Heart right ventricle (tissue), 16 donors: ENCODE results near the gene TNFSF15. TPM values are rescaled to one million over a fixed set of nuclear protein-coding genes. Genes with fewer than 3 reads are reported as not detected.

Experiments used
- ATAC-seq, 8 donors: fragments of 200-7000 bp; cut with Tn5 transposase; one replicate each; pipeline ENCODE4 v1.9.1; 2020; ENCODE audit warnings: mild to moderate bottlenecking in 8 of 8, moderate library complexity in 8 of 8, moderate number of reproducible peaks in 1 of 8
- DNase-seq, 2 donors: peaks; one replicate each; pipeline ENCODE4 v3.0.0-alpha.2; 2020
- H3K27ac ChIP-seq, 10 donors: fragments of 200-600 bp; sonication (generic) in 2 of 10; one replicate each; pipeline versions ENCODE4 v1.5.0 to v1.8.0; 2020 to 2022; ENCODE audit warnings: mild to moderate bottlenecking in 3 of 10
- H3K27me3 ChIP-seq, 7 donors: fragments of 200-600 bp; one replicate each; pipeline ENCODE4 v1.8.0; 2021 to 2022; ENCODE audit warnings: mild to moderate bottlenecking in 2 of 7
- H3K36me3 ChIP-seq, 9 donors: fragments of 200-600 bp; sonication (generic) in 1 of 9; one replicate each; pipeline versions ENCODE4 v1.5.0 to v1.8.0; 2020 to 2022; ENCODE audit warnings: mild to moderate bottlenecking in 2 of 9
- H3K4me1 ChIP-seq, 9 donors: fragments of 200-600 bp; sonication (generic) in 1 of 9; one replicate each; pipeline versions ENCODE4 v1.5.0 to v1.8.0; 2020 to 2022; ENCODE audit warnings: mild to moderate bottlenecking in 4 of 9
- H3K4me3 ChIP-seq, 10 donors: fragments of 200-600 bp; sonication (generic) in 2 of 10; one replicate each; pipeline versions ENCODE4 v1.5.0 to v1.8.0; 2020 to 2022; ENCODE audit warnings: mild to moderate bottlenecking in 7 of 10, moderate library complexity in 2 of 10
- H3K9me3 ChIP-seq, 11 donors: fragments of 200-600 bp in 10 of 11; sonication (generic) in 2 of 11; one replicate each; pipeline versions ENCODE4 v1.5.0 to v1.8.0; 2013 to 2022; ENCODE audit warnings: mild to moderate bottlenecking in 2 of 11, control low read depth in 1 of 11, moderate library complexity in 1 of 11
- WGBS, 2 donors: extraction: QIAGEN DNeasy Blood & Tissue Kit; methylation state at CpG; one replicate each; pipeline ENCODE4 v1.1.7; 2013; ENCODE audit warnings: inconsistent platforms in 1 of 2; 5-methylcytosine and 5-hydroxymethylcytosine counted together
- intact Hi-C, 10 donors: fragments of 100-400 bp; cut with DNase I; formaldehyde crosslinking; loops; one replicate each; pipeline versions ENCODE4 v1.11.1 to v1.14.2; 2022
- polyA plus RNA-seq, 2 donors: library from polyadenylated mRNA; stranded (reverse); fragments of 200-250 nt; gene quantifications; one replicate each; pipeline ENCODE4 v1.2.3, GENCODE V29; 2013
- total RNA-seq, 10 donors: library from RNA; stranded (reverse); fragmentation: NEBNext Ultra II Directional in 3 of 10; extraction: Animal tissue kit (Norgen Biotek cat#: 25700) in 3 of 10; gene quantifications; one replicate each; pipeline versions ENCODE4 v1.2.1 to v1.2.4, GENCODE V29; 2021 to 2023
- TF ChIP-seq, protein P1 (sequence below), 9 donors: fragments of 200-600 bp; sonication (generic) in 2 of 9; IDR thresholded peaks; one replicate each; pipeline versions ENCODE4 v1.5.0 to v1.8.0; 2021 to 2022; ENCODE audit warnings: antibody characterized with exemption in 9 of 9, mild to moderate bottlenecking in 5 of 9, moderate library complexity in 1 of 9
- donor health status: Arrhythmogenic right ventricular cardiomyopathy.
- donor health status: ischemic (EF 13 %, LVEDD 7.1; RV severe dilation, severe dysfunction).
- donor health status: healthy with polysubstance abuse.
- donor health status: DM: no; HTN: yes; CAD: no.
- donor health status: DM: no; HTN: no; CAD: no.
- donor health status: ischemic (EF 25% LVEDD 6.9; RV normal size, moderate dysfunction).
- donor health status: ischemic (EF 25% LVEDD 5.7; RV mildly dilated, moderate dysfunction).
- donor health status: healthy.
- donor health status: DM: yes; HTN: yes; CAD: no.
- donor health status: Ischemic cardiomyopathy.
- donor health status: ischemic (EF 35%, LVEDD 5.7; RV mildly dilated, moderate dysfunction).
- donor health status: nonischemic (EF 11% LVEDD 7.7; RV severe dilation, severe dysfunction).
- donor health status: DM: yes; HTN: yes; CAD: no.
- donor health status: PGD.
- donor health status: ischemic (EF 29% LVEDD 5.4; RV normal size, mild dysfunction).
- donor health status: nonischemic (EF 23%, LVEDD 6.1; RV moderate dilation, normal function).

The TNFSF15 gene
- total and polyA plus RNA-seq, 12 donors = 0.01 to 0.62 (median 0.05) TPM; not detected in 5

DNA sequence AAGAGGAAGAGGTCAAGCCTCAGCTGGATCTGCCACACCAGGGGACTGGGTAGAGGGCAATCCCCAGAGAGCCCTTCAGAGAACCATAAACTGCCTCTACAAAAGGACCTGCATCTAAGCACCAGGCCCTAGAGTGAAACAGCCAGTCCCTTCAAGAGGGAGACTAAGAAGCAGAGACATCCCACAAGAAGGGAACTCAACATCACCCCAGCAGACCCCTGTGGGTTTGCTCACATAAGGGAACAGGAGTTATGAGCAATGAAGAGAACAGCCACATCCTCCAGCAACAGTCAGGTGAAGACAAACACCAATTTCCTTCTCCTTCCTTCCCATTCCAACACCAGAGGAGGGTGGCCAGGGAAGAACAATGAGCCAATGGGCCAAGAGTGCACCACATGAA is 48.9 kb downstream of the TNFSF15 start:
- TF ChIP-seq, protein P1, sequence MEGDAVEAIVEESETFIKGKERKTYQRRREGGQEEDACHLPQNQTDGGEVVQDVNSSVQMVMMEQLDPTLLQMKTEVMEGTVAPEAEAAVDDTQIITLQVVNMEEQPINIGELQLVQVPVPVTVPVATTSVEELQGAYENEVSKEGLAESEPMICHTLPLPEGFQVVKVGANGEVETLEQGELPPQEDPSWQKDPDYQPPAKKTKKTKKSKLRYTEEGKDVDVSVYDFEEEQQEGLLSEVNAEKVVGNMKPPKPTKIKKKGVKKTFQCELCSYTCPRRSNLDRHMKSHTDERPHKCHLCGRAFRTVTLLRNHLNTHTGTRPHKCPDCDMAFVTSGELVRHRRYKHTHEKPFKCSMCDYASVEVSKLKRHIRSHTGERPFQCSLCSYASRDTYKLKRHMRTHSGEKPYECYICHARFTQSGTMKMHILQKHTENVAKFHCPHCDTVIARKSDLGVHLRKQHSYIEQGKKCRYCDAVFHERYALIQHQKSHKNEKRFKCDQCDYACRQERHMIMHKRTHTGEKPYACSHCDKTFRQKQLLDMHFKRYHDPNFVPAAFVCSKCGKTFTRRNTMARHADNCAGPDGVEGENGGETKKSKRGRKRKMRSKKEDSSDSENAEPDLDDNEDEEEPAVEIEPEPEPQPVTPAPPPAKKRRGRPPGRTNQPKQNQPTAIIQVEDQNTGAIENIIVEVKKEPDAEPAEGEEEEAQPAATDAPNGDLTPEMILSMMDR (IDR thresholded peaks at IDR 0.05) = no peak
- Histone ChIP-seq H3K36me3 (no peaks in the 10 kb centered on the region), H3K27me3 (peaks cover 0 to 22% (median 2%) of the 10 kb centered on the region in 7 donors), H3K27ac (no peak overlapping the region), H3K4me1 (peaks cover 0 to 3% (median 0%) of the 10 kb centered on the region in 9 donors), H3K9me3 (peaks cover 0 to 16% (median 3%) of the 10 kb centered on the region in 11 donors), H3K4me3 (no peak overlapping the region)
- intact Hi-C loops = no loop called here
- DNase-seq (no peak), ATAC-seq (no peak)

DNA sequence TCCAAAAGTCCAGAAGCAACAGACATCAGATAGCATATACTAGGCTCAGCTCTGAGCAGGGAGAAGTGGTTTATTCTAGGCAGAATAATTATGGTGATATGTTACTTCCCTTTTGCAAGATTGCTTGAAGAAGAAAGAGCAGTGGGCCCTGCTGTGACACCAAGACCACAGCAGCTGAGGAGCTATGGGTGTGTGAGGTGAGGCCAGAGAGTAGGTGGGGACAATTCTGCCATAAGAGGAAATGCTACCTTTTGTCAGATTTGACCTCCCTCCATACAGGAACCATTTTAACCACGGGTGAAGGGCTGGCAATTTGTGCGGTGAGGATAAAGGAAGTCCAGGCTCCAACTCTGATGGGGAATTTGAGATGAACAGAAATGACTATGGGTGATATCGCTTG is 51.3 kb downstream of the TNFSF15 start:
- Histone ChIP-seq H3K27ac (no peak overlapping the region), H3K9me3 (peaks cover 0 to 16% (median 3%) of the 10 kb centered on the region in 11 donors), H3K4me1 (peaks cover 0 to 3% (median 0%) of the 10 kb centered on the region in 9 donors), H3K4me3 (no peak overlapping the region), H3K27me3 (peaks cover 0 to 22% (median 2%) of the 10 kb centered on the region in 7 donors), H3K36me3 (no peaks in the 10 kb centered on the region)
- intact Hi-C loops = no loop called here
- TF ChIP-seq, protein P1 (IDR thresholded peaks at IDR 0.05) = no peak
- ATAC-seq (no peak), DNase-seq (no peak)
- 74 to 84% methylated on average over 3 of the region's 3 CpGs for WGBS, 2 donors

DNA sequence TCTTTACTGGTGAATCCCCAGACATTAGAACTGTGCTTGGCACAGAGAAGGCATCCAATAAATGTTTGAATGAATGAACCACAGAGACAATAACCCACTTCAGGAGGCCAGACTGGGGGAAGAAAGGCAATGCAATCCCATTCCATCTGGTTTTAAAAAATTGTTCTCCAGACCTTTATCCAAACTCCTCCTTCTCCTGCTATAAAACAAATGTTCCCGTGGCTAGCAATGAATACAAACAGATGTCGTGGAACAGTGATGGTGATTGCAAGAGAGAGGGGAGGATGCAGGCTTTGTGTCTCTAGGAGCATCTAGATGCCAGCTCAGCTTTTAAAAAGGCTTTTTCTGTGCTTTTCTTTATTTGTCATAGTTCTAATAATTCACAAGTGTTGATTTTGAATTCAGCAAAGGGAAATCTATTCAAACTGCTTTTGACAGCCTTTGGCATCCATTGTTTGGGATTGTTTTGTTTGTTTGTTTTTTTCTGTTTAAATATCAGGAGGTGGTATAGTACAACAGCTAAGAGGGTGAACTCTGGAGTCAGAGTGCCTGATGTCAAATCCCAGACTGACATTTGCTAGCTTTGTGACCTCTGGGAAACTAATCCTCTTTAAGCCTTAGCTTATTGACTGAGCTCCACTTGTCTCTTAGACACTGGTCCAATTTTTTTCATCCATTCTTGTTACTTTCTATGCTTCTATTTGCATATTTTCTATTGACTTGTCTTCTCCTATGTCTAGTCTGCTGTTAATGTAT is 59.1 kb downstream of the TNFSF15 start:
- no peak overlapping the region for H3K4me3 ChIP-seq
- H3K9me3 ChIP-seq = no peaks in the 10 kb centered on the region
- H3K27me3 ChIP-seq = no peaks in the 10 kb centered on the region
- no peak for ATAC-seq
- intact Hi-C loops = no loop called here
- peaks cover 0 to 13% (median 0%) of the 10 kb centered on the region in 9 donors for H3K4me1 ChIP-seq
- no peaks in the 10 kb centered on the region for H3K36me3 ChIP-seq
- TF ChIP-seq, protein P1 (IDR thresholded peaks at IDR 0.05) = no peak
- no peak overlapping the region for H3K27ac ChIP-seq
- 55 to 60% methylated on average over 2 of the region's 2 CpGs for whole genome bisulfite sequencing, 2 donors
- DNase-seq = no peak

DNA sequence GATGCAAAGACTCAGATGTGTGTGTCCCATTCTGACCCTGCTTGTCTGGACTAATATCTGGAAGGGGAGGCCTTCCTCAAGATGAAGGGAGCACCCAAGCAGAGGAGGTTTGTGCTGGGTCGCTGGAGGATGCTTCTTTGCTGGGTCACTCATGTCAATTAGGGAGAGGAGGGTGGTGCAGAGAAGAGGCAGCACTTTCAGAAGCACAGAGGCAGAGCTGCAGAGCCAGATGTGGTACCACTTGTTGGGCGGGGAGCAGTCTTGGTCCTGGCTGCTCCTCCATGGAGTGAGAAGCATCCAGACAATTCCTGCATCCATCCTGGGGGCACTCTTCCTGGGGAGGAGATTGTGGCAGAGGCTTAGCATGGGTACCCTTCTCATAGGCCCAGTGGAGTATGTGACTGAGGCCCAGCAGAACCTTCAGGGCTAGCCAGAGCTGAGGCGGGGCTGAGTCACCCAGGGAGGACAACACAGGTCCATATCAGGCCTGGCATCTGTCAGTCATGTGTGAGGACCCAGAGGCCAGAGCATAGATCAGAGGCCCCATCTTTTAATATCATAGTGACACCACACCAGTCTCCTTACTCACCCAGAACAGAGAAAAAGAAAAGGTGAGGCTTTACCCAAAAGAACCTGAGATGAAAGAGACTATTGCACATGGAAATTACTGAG is 59.8 kb downstream of the TNFSF15 start:
- DNase-seq (no peak), ATAC-seq (no peak)
- Histone ChIP-seq H3K4me3 (no peak overlapping the region), H3K9me3 (no peaks in the 10 kb centered on the region), H3K36me3 (no peaks in the 10 kb centered on the region), H3K4me1 (peaks cover 0 to 13% (median 0%) of the 10 kb centered on the region in 9 donors), H3K27ac (no peak overlapping the region), H3K27me3 (peaks cover 0 to 4% (median 0%) of the 10 kb centered on the region in 7 donors)
- WGBS, 2 donors = 60 to 84% methylated on average over 3 of the region's 3 CpGs
- TF ChIP-seq, protein P1 (IDR thresholded peaks at IDR 0.05) = no peak
- intact Hi-C loops = no loop called here
